Esophagus squamous epithelium (tissue), 5 donors: ENCODE measurements around the gene PIK3R2. TPM values are rescaled to one million over a fixed set of nuclear protein-coding genes. Genes with fewer than 3 reads are reported as not detected.

Experiments used
- DNase-seq: peaks from one replicate; lab custom pipeline; 2025; lab: John Stamatoyannopoulos, UW
- H3K27ac ChIP-seq, 4 donors: fragments of 200-600 bp; sonication (generic); one replicate each; pipeline ENCODE4 v1.5.1; 2016 to 2019; ENCODE audit warnings: mild to moderate bottlenecking in 1 of 4
- H3K27me3 ChIP-seq, 4 donors: fragments of 200-600 bp; sonication (generic); 1 replicate in 3 of 4; 2 replicates in 1 of 4; pipeline versions ENCODE4 v1.5.1 to v1.6.0; 2017 to 2021; ENCODE audit warnings: antibody characterized with exemption in 1 of 4
- H3K36me3 ChIP-seq, 3 donors: fragments of 200-600 bp; sonication (generic); one replicate each; pipeline ENCODE4 v1.5.1; 2016 to 2019
- H3K4me1 ChIP-seq, 3 donors: fragments of 200-600 bp; sonication (generic); one replicate each; pipeline ENCODE4 v1.5.1; 2017 to 2019
- H3K4me3 ChIP-seq, 4 donors: fragments of 200-600 bp; sonication (generic); 1 replicate in 3 of 4; 2 replicates in 1 of 4; pipeline ENCODE4 v1.5.1; 2016 to 2019; ENCODE audit warnings: mild to moderate bottlenecking in 2 of 4, moderate library complexity in 1 of 4
- H3K9me3 ChIP-seq, 3 donors: fragments of 200-600 bp; sonication (generic); one replicate each; pipeline ENCODE4 v1.5.1; 2016 to 2019
- CTCF ChIP-seq, 6 experiments: fragments of 450-650 bp in 4 of 6; fragments of 200-600 bp in 2 of 6; sonication (generic) in 2 of 6; IDR thresholded peaks; one replicate each; pipeline ENCODE4 v1.5.1; 2016 to 2019; ENCODE audit warnings: antibody characterized with exemption in 6 of 6, mild to moderate bottlenecking in 4 of 6, moderate library complexity in 4 of 6
- POLR2A ChIP-seq, 4 donors: fragments of 450-650 bp; IDR thresholded peaks; one replicate each; pipeline ENCODE4 v1.6.1; 2017; ENCODE audit warnings: antibody characterized with exemption in 4 of 4, mild to moderate bottlenecking in 4 of 4, moderate library complexity in 3 of 4
- WGBS, 2 donors: methylation state at CpG; one replicate each; pipeline ENCODE4 v1.1.5; 2018; 5-methylcytosine and 5-hydroxymethylcytosine counted together
- intact Hi-C: fragments of 100-400 bp; cut with DNase I; formaldehyde crosslinking; loops from one replicate; pipeline ENCODE4 v1.15.0; 2022
- total RNA-seq, 4 donors: library from RNA; depleted of rRNA; stranded (reverse); fragments of >200 nt; gene quantifications; one replicate each; pipeline ENCODE4 v1.1.0, GENCODE V29; 2016
- donor health status: DM: yes; HTN: yes; CAD: no.

Gene PIK3R2
- total RNA-seq, 4 donors from 2014 or later = 20.4 to 42.1 (median 29.1) TPM

GRCh38 chr19:18170714-18171255, 17.8 kb downstream of the PIK3R2 start:
- Histone ChIP-seq H3K36me3 (peaks cover 19 to 42% (median 24%) of the 10 kb centered on the region in 3 donors), H3K27me3 (no peaks in the 10 kb centered on the region), H3K9me3 (no peaks in the 10 kb centered on the region), H3K27ac (peak overlapping the region; percentile 30 to 71 (median 48)), H3K4me1 (peaks cover 7 to 39% (median 14%) of the 10 kb centered on the region in 3 donors), H3K4me3 (no peak overlapping the region)
- WGBS, 2 donors = 51 to 57% methylated on average over 11 to 14 of the region's 16 CpGs
- TF ChIP-seq CTCF (IDR thresholded peaks at IDR 0.05) (no peak), POLR2A (IDR thresholded peaks at IDR 0.05) (peak in 2 of 4 donors; percentile 31 to 50)
- DNase-seq = no peak
- intact Hi-C loops = no loop called here

GRCh38 chr19:18171605-18172327, 18.8 kb downstream of the PIK3R2 start:
- TF ChIP-seq POLR2A (IDR thresholded peaks at IDR 0.05) (no peak), CTCF (IDR thresholded peaks at IDR 0.05) (no peak)
- H3K27ac ChIP-seq = peak overlapping the region in 2 of 4 donors; percentile 71 to 73
- no peaks in the 10 kb centered on the region for H3K9me3 ChIP-seq
- peaks cover 14 to 34% (median 15%) of the 10 kb centered on the region in 3 donors for H3K36me3 ChIP-seq
- H3K4me1 ChIP-seq = peaks cover 7 to 39% (median 14%) of the 10 kb centered on the region in 3 donors
- 83 to 84% methylated on average over 8 of the region's 8 CpGs for WGBS, 2 donors
- no peak overlapping the region for H3K4me3 ChIP-seq
- intact Hi-C loops = no loop called here
- H3K27me3 ChIP-seq = no peaks in the 10 kb centered on the region
- no peak for DNase-seq

- Histone ChIP-seq H3K36me3 (peaks cover 8 to 34% (median 10%) of the 10 kb centered on the region in 3 donors), H3K27me3 (no peaks in the 10 kb centered on the region), H3K4me3 (no peak overlapping the region), H3K4me1 (peaks cover 7 to 39% (median 14%) of the 10 kb centered on the region in 3 donors), H3K27ac (peak overlapping the region; percentile 67 to 80 (median 72)), H3K9me3 (no peaks in the 10 kb centered on the region)
- TF ChIP-seq POLR2A (IDR thresholded peaks at IDR 0.05) = no peak
- TF ChIP-seq CTCF (IDR thresholded peaks at IDR 0.05) = no peak
- WGBS, 2 donors = 82 to 86% methylated on average over 6 to 7 of the region's 7 CpGs
- intact Hi-C loops = no loop called here
- no peak for DNase-seq
Observed at GRCh38 chr19:18172331-18173053, 19.5 kb downstream of the PIK3R2 start.

- peaks cover 7 to 39% (median 14%) of the 10 kb centered on the region in 3 donors for H3K4me1 ChIP-seq
- WGBS, 2 donors = 41 to 60% methylated on average over 2 to 5 of the region's 18 CpGs
- peaks cover 7 to 33% (median 10%) of the 10 kb centered on the region in 3 donors for H3K36me3 ChIP-seq
- no peaks in the 10 kb centered on the region for H3K9me3 ChIP-seq
- H3K27me3 ChIP-seq = no peaks in the 10 kb centered on the region
- peak overlapping the region; percentile 67 to 80 (median 72) for H3K27ac ChIP-seq
- DNase-seq = no peak
- intact Hi-C loops = no loop called here
- TF ChIP-seq CTCF (IDR thresholded peaks at IDR 0.05) (no peak), POLR2A (IDR thresholded peaks at IDR 0.05) (no peak)
- peak overlapping the region; percentile 60 to 74 (median 66) for H3K4me3 ChIP-seq
Observed at GRCh38 chr19:18173054-18173571, 20.1 kb downstream of the PIK3R2 start.
